Rectal smooth muscle tissue (tissue), 1 donor: ENCODE measurements around the gene GSE1.

ENCODE experiments used
- H3K27ac ChIP-seq: one replicate; pipeline ENCODE4 v1.7.0; 2013; ENCODE audit warnings: low read depth, low read length, inconsistent platforms
- H3K27me3 ChIP-seq: one replicate; pipeline ENCODE4 v1.7.0; 2013; ENCODE audit warnings: low read length; ENCODE audit not compliant: control insufficient read depth, insufficient read depth
- H3K36me3 ChIP-seq: one replicate; pipeline ENCODE4 v1.7.0; 2013; ENCODE audit warnings: low read length; ENCODE audit not compliant: control insufficient read depth, insufficient read depth
- H3K4me1 ChIP-seq: one replicate; pipeline ENCODE4 v1.7.0; 2013; ENCODE audit warnings: low read length; ENCODE audit not compliant: control insufficient read depth, insufficient read depth
- H3K4me3 ChIP-seq: one replicate; pipeline ENCODE4 v1.7.0; 2013; ENCODE audit warnings: low read length
- H3K9ac ChIP-seq: one replicate; pipeline ENCODE4 v1.7.0; 2013; ENCODE audit warnings: low read length

The GSE1 gene

GRCh38 chr16:85658504-85659326 is 45.6 kb downstream of the GSE1 start:
- no peak overlapping the region for H3K27ac ChIP-seq
- peaks cover under 1% of the 10 kb centered on the region for H3K4me1 ChIP-seq
- peaks cover 60% of the 10 kb centered on the region for H3K36me3 ChIP-seq

DNA sequence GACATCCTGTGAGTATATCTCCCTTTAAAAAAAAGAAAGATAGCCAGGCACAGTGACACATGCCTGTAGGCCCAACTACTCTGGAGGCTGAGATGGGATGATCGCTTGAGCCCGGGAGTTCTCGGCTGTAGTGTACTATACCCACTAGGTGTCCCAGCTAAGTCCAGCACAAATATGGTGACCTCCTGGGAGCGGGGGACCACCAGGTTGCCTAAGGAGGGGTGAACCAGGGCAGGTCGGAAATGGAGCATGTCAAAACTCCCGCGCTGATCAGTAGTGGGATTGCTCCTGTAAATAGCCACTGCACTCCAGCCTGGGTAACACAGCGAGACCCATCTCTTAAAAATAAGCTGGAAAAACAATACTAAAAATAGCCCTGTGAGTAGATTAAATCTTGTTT is 46.2 kb downstream of the GSE1 start:
- Histone ChIP-seq H3K27me3 (no peaks in the 10 kb centered on the region), H3K4me3 (no peak overlapping the region), H3K4me1 (no peaks in the 10 kb centered on the region), H3K36me3 (peaks cover 65% of the 10 kb centered on the region), H3K9ac (no peak overlapping the region), H3K27ac (no peak overlapping the region)

More at GRCh38 chr16:85658504-85659326, 45.6 kb downstream of the GSE1 start:
- H3K9ac ChIP-seq, result no peak overlapping the region
- H3K4me3 ChIP-seq, result no peak overlapping the region
- H3K27me3 ChIP-seq, result no peaks in the 10 kb centered on the region

DNA sequence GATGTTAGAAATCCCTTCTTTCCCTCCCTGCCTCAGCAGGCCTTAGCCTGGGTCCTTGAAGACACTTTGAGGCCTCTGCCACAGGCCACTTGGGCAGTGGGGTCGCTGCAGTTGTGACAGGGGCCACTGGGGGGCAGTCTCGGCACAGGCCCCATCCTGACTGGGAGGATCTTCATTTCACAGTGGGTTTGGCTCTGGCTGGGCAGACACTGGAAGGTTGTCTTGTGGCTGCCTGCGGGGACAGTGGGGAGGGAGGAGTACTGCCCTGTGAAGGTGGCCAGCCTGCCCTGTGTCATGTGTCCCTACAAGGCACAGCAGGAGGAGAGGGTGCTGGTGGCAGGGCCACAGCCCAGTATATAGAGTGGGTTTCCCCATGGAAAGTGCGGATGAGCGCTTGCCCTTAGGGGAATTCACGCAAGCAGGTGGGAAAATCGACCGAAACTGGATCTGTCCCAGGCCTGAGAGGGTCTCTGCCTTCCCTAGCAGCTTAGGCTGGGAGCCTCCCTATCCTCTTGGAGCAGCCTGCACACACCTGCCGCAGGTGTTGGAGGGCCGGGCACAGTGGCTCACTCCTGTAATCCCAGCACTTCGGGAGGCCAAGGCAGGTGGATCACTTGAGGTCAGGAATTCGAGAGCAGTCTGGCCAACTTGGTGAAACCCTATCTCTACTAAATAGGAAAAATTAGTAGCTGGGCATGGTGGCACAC is 46.8 kb downstream of the GSE1 start:
- Histone ChIP-seq H3K9ac (peak overlapping the region; percentile 17), H3K36me3 (peaks cover 65% of the 10 kb centered on the region), H3K27ac (no peak overlapping the region), H3K4me1 (no peaks in the 10 kb centered on the region), H3K27me3 (no peaks in the 10 kb centered on the region), H3K4me3 (no peak overlapping the region)

DNA sequence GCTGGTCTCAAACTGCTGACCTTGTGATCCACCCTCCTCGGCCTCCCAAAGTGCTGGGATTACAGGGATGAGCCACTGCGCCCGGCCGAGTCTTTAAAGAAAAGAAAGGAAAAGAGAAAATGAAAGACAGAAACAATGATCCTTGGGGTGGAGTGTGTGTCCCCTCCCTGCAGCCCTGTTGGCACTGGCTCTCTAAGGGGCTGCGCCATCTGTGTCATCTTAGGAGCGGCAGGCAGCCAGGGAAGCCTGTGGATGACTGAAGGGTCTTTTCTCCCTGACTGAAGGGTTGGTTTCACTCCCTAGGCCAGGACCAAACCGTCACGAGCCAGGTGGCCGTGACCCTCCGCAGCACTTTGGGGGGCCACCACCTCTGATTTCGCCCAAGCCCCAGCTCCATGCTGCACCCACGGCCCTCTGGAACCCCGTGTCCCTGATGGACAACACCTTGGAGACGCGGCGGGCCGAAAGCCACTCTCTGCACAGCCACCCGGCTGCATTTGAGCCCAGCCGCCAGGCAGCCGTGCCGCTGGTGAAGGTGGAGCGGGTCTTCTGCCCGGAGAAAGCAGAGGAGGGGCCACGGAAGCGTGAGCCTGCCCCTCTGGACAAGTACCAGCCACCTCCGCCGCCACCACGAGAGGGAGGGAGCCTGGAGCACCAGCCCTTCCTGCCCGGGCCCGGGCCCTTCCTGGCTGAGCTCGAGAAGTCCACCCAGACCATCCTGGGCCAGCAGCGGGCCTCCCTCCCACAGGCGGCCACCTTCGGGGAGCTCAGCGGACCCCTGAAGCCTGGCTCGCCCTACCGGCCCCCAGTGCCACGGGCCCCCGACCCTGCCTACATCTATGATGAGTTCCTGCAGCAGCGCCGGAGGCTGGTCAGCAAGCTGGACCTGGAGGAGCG is 48.0 kb downstream of the GSE1 start:
- H3K4me1 ChIP-seq, result no peaks in the 10 kb centered on the region
- H3K27me3 ChIP-seq, result no peaks in the 10 kb centered on the region
- no peak overlapping the region for H3K9ac ChIP-seq
- no peak overlapping the region for H3K4me3 ChIP-seq
- peaks cover 67% of the 10 kb centered on the region for H3K36me3 ChIP-seq
- H3K27ac ChIP-seq, result no peak overlapping the region

GRCh38 chr16:85661740-85662481 is 48.8 kb downstream of the GSE1 start:
- H3K27ac ChIP-seq, result no peak overlapping the region
- no peaks in the 10 kb centered on the region for H3K27me3 ChIP-seq
- H3K4me3 ChIP-seq, result no peak overlapping the region
- peaks cover 67% of the 10 kb centered on the region for H3K36me3 ChIP-seq
- H3K9ac ChIP-seq, result no peak overlapping the region
- H3K4me1 ChIP-seq, result no peaks in the 10 kb centered on the region

- no peaks in the 10 kb centered on the region for H3K4me1 ChIP-seq
- no peak overlapping the region for H3K9ac ChIP-seq
- H3K36me3 ChIP-seq, result peaks cover 69% of the 10 kb centered on the region
- no peak overlapping the region for H3K27ac ChIP-seq
- H3K4me3 ChIP-seq, result no peak overlapping the region
- no peaks in the 10 kb centered on the region for H3K27me3 ChIP-seq
Measured at GRCh38 chr16:85662482-85662812, 49.3 kb downstream of the GSE1 start.

DNA sequence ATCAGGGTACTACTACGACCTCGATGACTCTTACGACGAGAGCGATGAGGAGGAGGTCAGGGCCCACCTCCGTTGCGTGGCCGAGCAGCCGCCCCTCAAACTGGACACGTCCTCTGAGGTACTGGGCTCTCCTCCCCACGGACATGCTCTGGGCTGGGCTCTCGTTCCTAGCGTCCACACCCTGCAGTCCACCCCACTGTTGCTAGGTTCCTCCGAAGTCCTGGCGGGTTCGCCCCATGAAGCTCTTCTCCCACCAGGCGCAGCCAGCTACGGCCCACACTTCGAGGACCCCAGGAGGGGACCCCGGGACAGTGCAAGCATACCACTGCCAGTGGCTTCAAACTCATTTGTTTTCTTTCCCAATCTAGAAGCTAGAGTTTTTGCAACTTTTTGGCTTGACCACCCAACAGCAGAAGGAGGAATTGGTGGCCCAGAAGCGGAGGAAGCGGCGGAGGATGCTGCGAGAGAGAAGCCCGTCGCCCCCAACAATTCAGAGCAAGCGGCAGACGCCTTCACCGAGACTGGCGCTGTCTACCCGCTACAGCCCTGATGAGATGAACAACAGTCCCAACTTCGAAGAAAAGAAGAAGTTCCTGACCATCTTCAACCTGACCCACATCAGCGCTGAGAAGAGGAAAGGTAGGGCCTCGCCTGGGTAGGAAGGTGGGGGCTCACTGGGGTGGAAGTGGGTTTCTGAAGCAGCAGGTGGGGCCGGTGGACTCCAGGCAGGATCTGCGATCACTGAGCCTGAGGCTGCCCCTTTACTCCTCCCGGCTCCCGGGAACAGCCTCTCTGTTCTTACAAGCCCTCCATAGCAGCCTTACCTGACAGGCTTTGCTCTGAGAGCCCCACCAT is 50.1 kb downstream of the GSE1 start:
- Histone ChIP-seq H3K27ac (no peak overlapping the region), H3K4me3 (no peak overlapping the region), H3K4me1 (no peaks in the 10 kb centered on the region), H3K9ac (no peak overlapping the region), H3K27me3 (no peaks in the 10 kb centered on the region), H3K36me3 (peaks cover 66% of the 10 kb centered on the region)

- peaks cover 65% of the 10 kb centered on the region for H3K36me3 ChIP-seq
- no peak overlapping the region for H3K4me3 ChIP-seq
- no peaks in the 10 kb centered on the region for H3K4me1 ChIP-seq
- no peak overlapping the region for H3K9ac ChIP-seq
- no peaks in the 10 kb centered on the region for H3K27me3 ChIP-seq
- H3K27ac ChIP-seq, result peak overlapping the region; percentile 18
Measured at GRCh38 chr16:85663891-85664321, 50.8 kb downstream of the GSE1 start.

- Histone ChIP-seq H3K27ac (peak overlapping the region; percentile 18), H3K9ac (no peak overlapping the region)
Measured at GRCh38 chr16:85664580-85665372, 51.7 kb downstream of the GSE1 start.

DNA sequence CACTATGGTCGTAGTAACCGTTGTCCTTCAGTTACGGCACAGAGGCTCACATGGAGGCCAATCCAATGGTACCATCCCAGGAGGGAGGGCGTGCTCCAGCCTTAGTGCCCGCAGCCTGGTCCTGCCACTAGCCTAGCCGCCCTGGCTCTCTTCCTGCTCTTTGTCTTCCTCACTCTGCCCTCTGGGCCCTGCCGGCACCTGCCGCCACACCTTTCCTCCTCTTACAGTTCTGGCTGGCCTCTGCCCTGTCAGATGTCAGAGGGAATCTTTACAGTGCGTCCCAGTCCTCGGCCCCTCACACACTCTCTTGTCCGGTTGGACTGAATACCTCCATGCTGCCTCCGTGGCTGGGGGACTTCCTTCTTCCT is 52.2 kb downstream of the GSE1 start:
- no peak overlapping the region for H3K27ac ChIP-seq
- peaks cover 62% of the 10 kb centered on the region for H3K36me3 ChIP-seq
- no peak overlapping the region for H3K9ac ChIP-seq
- no peaks in the 10 kb centered on the region for H3K27me3 ChIP-seq
- no peak overlapping the region for H3K4me3 ChIP-seq
- no peaks in the 10 kb centered on the region for H3K4me1 ChIP-seq

More at GRCh38 chr16:85664580-85665372, 51.7 kb downstream of the GSE1 start:
- H3K4me3 ChIP-seq, result no peak overlapping the region
- no peaks in the 10 kb centered on the region for H3K27me3 ChIP-seq
- H3K4me1 ChIP-seq, result no peaks in the 10 kb centered on the region
- peaks cover 62% of the 10 kb centered on the region for H3K36me3 ChIP-seq

DNA sequence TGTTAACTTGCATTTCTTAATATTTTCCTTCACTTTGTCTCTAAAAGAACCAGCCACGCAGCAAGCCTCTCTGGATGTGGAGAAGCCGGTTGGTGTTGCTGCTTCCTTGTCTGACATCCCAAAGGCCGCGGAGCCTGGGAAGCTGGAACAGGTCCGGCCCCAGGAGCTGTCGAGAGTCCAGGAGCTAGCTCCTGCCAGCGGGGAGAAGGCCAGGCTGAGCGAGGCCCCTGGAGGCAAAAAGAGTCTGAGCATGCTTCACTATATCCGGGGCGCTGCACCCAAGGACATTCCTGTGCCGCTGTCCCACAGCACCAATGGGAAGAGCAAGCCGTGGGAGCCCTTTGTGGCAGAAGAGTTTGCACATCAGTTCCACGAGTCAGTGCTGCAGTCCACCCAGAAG is 52.8 kb downstream of the GSE1 start:
- Histone ChIP-seq H3K9ac (no peak overlapping the region), H3K27ac (no peak overlapping the region), H3K4me1 (no peaks in the 10 kb centered on the region), H3K27me3 (no peaks in the 10 kb centered on the region), H3K36me3 (peaks cover 62% of the 10 kb centered on the region), H3K4me3 (no peak overlapping the region)
